ENCODE data around the gene SMIM38.

DNA sequence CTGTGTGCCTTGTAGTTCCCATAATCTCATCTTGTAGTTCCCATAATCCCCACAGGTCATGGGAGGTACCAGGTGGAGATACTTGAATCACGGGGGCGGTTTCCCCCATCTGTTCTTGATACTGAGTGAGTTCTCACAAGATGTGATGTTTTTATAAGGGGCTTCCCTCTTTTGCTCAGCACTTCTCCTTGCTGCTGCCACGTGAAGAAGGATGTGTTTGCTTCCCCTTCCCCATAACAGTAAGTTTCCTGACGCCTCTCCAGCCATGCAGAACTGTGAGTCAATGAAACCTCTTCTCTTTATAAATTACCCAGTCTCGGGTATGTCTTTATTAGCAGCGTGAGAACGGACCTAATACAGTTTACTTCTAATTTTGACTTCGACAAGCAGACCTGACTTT is 14.0 kb upstream of the SMIM38 start:
- no peak for TF ChIP-seq CTCF (IDR thresholded peaks at IDR 0.05)
- TF ChIP-seq POLR2AphosphoS5 (IDR thresholded peaks at IDR 0.05) = no peak
- no peak for TF ChIP-seq POLR2A (IDR thresholded peaks at IDR 0.05)
- no peak for TF ChIP-seq EP300 (IDR thresholded peaks at IDR 0.05; ENCODE audit: low read depth)
